Stimulated activated CD4-positive, alpha-beta T cell treated with anti-CD3 and anti-CD28 coated beads, Interleukin-12 subunit alpha, Interleukin-12 subunit beta, amount 100 ng/mL, for 48 hours (primary cell): Measurements from ENCODE around the gene C16orf86.

ENCODE experiments used
- DNase-seq, 3 donors: peaks; one replicate each; pipeline ENCODE4 v3.0.0-alpha.2; 2020; ENCODE audit warnings: low read depth in 2 of 3, low spot score in 1 of 3

C16orf86 gene

DNA sequence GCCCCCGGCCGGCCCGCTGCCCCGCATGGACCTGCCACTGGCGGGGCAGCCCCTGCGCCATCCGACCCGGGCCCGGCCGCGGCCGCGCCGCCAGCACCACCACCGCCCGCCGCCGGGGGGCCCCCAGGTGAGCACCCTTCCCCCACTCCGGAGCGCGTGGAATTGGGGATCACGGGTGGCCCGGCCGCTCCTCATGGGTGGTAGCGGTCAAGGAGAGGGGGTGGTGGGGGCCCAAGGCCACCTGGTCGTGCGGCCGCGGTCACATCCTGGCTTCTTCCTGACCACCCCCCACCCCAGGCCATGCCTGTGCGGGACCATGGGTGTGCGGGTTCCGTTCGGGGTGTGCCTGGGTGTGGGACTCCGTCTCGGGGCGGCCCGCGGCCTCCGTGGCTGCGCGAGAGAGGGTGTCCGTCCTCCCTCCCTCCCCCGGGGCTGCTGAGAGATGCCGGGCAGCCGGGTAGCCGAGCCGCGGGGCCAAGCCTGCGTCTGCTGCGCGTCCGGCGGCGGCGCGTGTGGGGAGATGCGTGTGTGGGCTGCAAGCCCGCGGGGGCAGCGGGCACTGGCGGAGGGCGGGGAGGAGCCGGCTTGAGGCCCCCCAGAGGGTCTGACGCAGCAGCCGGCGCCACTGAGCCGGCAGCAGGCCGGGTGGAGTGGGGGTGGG is 13.4 kb upstream of the C16orf86 start:
- DNase-seq, result no peak

DNA sequence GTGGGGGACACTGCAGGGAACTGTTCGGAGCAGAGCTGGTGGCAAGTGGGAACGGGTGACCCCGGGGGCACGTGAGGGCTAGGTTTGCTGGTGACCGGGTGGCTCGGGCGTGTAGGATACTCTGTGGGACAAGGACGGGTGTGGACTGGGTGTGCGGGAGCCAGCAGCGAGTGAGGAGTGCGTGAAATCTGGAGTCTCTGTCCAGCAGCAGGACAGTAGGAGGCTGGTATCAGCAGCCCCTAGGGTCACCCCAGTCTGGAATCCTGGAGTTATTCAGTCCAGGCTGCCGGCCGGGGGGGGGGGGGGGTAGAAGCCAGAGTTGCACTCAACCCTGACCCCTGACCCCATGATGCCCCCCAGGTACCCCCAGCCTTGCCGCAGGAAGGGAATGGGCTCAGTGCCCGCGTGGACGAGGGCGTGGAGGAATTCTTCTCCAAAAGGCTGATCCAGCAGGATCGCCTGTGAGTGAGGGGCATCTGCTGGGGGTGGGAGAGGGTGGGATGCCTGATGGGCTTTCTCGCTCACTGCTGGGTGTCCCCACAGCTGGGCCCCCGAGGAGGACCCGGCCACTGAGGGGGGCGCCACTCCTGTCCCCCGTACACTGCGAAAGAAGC is 12.7 kb upstream of the C16orf86 start:
- DNase-seq, result no peak

- no peak for DNase-seq
Observed at GRCh38 chr16:67654403-67654911, 12.2 kb upstream of the C16orf86 start.

- DNase-seq, result no peak
Observed at GRCh38 chr16:67655363-67655762, 11.3 kb upstream of the C16orf86 start.

DNA sequence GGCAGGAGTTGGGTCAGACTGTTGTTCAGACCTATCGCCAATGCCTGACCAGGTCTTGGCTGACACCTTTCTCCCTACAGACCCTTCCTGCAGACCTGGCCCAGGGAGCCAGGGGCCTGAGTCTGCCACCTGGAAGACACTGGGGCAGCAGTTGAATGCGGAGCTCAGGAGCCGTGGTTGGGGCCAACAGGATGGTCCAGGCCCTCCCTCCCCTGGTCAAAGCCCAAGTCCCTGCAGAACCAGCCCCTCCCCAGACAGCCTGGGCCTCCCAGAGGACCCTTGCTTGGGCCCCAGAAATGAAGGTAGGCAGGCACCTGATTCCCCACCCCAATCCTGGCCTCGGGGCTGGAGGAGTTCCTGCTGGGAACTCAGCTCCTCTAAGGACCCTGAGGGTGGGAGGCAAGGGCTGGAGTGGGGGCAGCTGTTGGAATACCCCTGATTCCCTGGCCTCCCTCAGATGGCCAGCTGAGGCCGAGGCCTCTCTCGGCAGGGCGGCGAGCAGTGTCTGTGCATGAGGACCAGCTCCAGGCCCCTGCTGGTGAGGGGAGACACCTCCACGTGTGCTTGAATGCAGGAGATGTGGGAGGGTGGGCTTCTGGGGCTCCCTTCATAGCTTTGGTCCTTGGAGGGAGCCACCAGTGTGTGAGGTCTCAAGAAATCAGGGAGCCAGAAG is 10.1 kb upstream of the C16orf86 start:
- no peak for DNase-seq

DNA sequence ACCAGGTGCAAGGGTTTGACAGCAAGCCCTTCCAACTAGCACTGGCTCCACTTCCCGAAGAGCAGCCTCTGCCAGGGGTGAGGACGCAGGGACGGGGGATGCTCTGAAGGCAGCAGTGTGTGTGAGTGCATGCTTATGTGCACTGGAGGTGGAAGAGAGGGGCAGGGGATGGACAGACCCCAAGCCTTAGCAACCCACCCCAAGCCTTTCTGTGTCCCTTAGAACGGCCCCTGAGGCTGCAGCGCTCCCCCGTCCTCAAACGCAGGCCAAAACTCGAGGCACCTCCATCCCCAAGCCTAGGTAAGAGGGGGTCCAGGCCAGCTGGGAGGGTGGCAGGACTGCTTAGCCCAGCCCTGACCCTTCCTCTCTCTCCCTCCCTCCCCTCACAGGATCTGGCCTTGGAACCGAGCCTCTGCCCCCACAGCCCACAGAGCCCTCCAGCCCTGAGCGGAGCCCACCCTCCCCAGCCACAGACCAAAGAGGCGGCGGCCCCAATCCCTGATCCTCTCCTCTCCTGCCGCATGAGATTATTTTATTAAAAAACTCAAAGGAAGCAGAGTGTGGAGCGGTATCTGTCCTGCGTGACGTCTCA is 9.5 kb upstream of the C16orf86 start:
- DNase-seq, result no peak

GRCh38 chr16:67657751-67658518 is 8.7 kb upstream of the C16orf86 start:
- no peak for DNase-seq

DNA sequence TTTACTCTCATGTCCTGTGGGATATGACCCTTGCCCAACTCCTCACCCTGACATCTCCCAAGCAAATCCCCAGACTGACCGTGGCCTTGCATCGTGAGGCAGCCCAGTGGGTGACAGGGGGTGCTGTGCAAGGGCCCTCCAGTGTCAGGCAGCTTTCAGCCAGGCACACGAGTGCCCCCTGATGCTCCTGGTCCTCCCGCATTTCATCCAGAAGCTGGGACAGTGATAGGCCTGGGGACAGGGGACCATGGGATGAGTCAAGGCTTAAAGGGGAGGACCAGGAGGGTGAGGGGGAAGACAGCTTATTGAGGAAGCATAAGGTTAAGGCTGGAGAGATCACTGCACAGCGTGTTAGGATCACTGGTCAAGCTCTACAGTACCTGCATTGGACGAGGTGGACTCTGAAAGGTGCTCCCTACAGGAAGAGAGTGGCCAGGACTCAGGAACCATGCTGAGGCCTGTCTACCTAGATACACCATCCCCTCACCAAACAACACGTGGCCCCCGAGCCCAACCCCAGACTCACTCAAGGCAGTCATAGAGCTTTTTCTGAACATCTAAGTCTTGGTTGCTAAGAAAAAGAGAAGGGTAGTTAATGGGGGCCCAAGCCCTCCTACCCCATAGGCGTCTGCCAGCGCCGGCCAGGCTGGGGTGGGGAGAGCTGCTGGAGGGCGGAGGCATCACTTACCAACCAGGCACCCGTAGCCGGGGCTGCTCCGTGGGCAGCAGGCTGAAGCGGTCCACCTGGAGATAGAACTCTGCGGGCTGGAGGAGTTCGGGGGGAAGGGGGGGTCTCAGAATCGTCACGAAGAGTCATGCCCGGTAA is 7.6 kb upstream of the C16orf86 start:
- DNase-seq, result no peak

GRCh38 chr16:67659675-67660563 is 6.7 kb upstream of the C16orf86 start, which contains the start of gene ACD:
TSS of gene ACD (minus strand) at chr16:67660260. CDS start at chr16:67660220, 40 bp downstream.
- DNase-seq, result peak; percentile 83 to 92 (median 87)

DNA sequence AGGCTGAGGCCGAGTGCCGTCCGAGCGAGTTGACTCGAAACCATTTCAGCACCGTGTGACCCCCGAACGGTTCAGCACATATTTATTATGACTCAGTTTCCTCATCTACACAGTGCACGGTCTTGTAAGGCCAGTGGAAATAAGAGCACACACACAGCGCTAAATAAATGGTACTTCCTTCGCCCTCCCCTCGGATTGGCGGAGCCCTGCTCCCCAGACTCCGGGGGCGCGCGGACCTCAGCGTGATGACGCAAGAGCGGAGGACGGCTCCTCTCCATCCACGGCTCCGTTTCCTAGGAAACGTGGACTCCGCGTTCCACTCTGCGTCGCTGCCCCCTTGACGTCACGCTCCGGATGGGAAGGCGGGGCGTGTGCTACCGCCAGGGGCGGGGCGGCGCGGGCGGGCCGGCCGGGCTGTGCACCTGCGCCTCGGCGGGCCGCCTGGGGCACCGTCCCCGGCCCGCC is 6.0 kb upstream of the C16orf86 start, which contains the start of gene PARD6A:
Gene PARD6A, plus strand, starts transcription at position 397 of the 465 bp plus-strand sequence. CDS start 79 bp downstream, outside the sequence.
- peak; percentile 91 to 95 (median 95) for DNase-seq

DNA sequence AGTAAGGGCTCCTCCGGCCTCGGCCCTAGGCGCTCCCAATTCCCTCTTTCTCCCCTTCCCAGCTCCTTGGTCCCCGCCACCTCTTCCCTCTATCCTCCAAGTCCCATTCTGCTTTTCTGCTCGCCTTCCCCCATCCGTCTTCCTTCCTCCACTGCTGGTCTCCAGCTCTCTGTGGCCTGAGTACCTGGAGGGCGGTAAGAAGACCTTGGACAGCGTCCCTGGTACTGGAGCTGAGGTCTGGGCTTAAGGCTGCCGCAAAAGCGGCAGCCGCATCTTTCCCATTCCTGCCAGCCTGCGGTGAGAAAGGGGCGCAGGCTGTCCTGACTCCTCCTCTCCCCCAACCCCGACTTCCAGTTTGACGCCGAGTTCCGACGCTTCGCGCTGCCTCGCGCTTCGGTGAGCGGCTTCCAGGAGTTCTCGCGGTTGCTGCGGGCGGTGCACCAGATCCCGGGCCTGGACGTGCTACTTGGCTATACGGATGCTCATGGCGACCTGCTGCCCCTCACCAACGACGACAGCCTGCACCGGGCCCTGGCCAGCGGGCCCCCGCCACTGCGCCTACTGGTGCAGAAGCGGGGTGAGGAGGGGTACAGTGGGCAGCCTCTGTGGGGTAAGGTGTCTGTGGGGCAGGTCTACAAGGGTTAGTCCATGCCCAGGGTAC is 5.4 kb upstream of the C16orf86 start:
- DNase-seq, result no peak

- DNase-seq, result no peak
Observed at GRCh38 chr16:67661886-67662652, 4.5 kb upstream of the C16orf86 start.

DNA sequence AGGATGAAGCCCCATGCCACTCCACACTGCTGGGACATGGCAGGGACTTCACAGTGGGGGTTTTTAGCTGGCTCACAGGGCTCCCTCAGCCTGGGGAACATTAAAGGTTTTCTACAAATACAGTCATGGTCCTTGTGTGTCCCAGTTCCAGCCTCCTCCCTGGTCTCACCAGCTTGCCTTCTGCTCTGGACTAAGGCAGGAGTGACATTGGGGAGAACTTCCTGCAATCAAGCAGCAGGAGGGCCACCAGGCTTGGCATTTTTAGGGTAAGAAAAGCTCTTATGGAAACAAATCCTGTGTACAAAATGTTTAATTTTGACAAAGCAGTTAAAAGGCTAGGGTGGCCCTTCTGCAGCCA is 4.0 kb upstream of the C16orf86 start:
- no peak for DNase-seq

DNA sequence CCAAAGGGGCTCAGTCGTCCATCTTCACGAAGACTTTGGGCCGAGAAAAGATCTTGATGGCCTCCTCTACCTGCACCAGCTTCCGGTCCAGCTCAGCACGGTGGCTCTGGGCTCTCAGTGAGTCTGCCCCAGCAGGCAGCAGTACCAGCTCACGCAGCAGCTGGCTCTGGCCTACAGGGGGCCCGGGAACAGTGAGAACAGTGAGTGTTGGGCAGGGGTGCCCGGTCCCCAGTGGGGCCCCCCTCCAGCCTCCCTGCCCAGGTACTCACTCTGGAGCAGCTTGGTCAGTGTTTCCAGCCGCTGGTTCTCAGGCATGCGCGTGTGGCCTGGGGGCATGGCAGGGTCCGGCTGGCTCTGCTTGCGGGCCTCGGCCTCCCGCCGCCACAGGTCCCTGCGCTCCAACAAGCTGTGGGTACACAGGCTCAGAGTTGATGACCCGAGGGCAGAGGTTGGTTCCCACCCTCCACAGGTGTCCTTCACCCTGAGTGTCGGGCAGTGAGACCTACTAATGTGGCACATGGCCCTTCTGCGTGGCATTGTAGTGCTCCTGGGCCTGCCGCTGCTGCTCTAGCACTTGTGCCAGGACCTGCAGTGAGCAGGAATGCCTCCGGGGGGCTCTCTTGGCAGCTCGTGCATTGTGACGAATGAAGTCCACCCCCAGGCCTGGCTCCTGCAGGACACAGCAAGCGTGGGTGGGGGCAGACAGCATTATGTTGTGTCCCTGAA is 3.3 kb upstream of the C16orf86 start:
- DNase-seq, result peak in 1 of 3 donors; percentile 29

GRCh38 chr16:67663877-67664222 is 2.8 kb upstream of the C16orf86 start:
- DNase-seq, result no peak

DNA sequence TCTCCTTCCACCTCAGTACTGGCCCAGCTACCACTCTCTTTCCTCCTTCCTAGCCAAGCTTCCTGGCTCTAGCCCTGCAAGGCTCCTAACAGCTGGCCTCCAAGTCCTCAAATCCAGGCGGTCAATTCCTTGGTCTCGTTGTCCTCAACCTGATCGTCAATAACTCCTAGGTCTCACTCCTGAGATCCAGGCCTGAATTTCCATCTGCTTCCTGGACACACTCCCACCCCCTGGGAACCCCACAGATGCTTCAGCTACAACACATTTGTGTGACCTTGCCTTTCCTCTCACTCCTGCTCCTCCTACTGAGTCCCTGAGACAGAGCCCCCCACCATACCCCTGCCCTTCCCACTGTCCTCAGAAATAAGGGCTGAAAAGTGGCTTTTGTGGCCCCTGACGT is 2.4 kb upstream of the C16orf86 start:
- DNase-seq, result no peak

- no peak for DNase-seq
Observed at GRCh38 chr16:67664871-67665270, 1.7 kb upstream of the C16orf86 start.
